Adrenal gland (tissue), 5 donors: Measurements from ENCODE around the gene HSFY2.
"Not testable (repeated sequence)": the region's sequence is repeated elsewhere in the genome, so short reads cannot be mapped to it uniquely, and the experiment has no call there.

ENCODE experiments used
- CTCF ChIP-seq, 6 experiments: fragments of 450-650 bp in 4 of 6; fragments of 200-600 bp in 2 of 6; sonication (generic) in 1 of 6; IDR thresholded peaks; 1 replicate in 5 of 6; 2 replicates in 1 of 6; pipeline versions ENCODE4 v1.5.1 to v1.8.0; 2016 to 2021; ENCODE audit warnings: antibody characterized with exemption in 6 of 6, mild to moderate bottlenecking in 2 of 6, moderate library complexity in 1 of 6
- POLR2A ChIP-seq, 2 donors: fragments of 450-650 bp; IDR thresholded peaks; one replicate each; pipeline ENCODE4 v1.6.1; 2017; ENCODE audit warnings: antibody characterized with exemption in 2 of 2, mild to moderate bottlenecking in 2 of 2, moderate library complexity in 1 of 2
- donor health status: DM: no; HTN: no; CAD: no.

- TF ChIP-seq CTCF, POLR2A (IDR thresholded peaks at IDR 0.05): not testable (repeated sequence)
Measured at GRCh38 chrY:18723714-18724113, 49.8 kb downstream of the HSFY2 start.
